ENCODE results near the gene SELENOO. TPM values are rescaled to one million over a fixed set of nuclear protein-coding genes. Genes with fewer than 3 reads are reported as not detected.

SELENOO gene
- total RNA-seq, 1 donor from 2014 or later: 39.0 TPM

- H3K4me1 Mint-ChIP-seq: peaks cover 4% of the 10 kb centered on the region
- H3K27me3 Mint-ChIP-seq: no peaks in the 10 kb centered on the region
- no peaks in the 10 kb centered on the region for H3K9me3 Mint-ChIP-seq
- ChIA-PET POLR2A (interaction anchor here (1.2 kb wide), 1 partner anchor 14 kb away, joined by 4 read pairs; no protein-coding TSS in a partner anchor), CTCF (no interaction called here)
- no peak overlapping the region for H3K4me3 Mint-ChIP-seq
- H3K27ac Mint-ChIP-seq: no peak overlapping the region
- H3K36me3 Mint-ChIP-seq (ENCODE audit: low read depth): peaks cover 59% of the 10 kb centered on the region
- ATAC-seq (ENCODE audit: low read depth) (no peak), DNase-seq (no peak)
- no peak for TF ChIP-seq CTCF (IDR thresholded peaks at IDR 0.05)
- intact Hi-C loops (cut with micrococcal nuclease): no loop called here
Measured at GRCh38 chr22:50232481-50233151, 31.8 kb downstream of the SELENOO start.

- no peak overlapping the region for H3K4me3 Mint-ChIP-seq
- POLR2A ChIA-PET: interaction anchor here (1.2 kb wide), 1 partner anchor 13 kb away, joined by 4 read pairs; no protein-coding TSS in a partner anchor
- CTCF ChIA-PET: no interaction called here
Measured at GRCh38 chr22:50233223-50233622, 32.4 kb downstream of the SELENOO start.

GRCh38 chr22:50236731-50237409 is 36.1 kb downstream of the SELENOO start:
- intact Hi-C loops (cut with micrococcal nuclease): loop anchor here (1.0 kb wide), 1 partner anchor 88 kb away; no protein-coding TSS in a partner anchor
- no peak for TF ChIP-seq CTCF (IDR thresholded peaks at IDR 0.05)
- DNase-seq (no peak), ATAC-seq (ENCODE audit: low read depth) (no peak)
- ChIA-PET CTCF (interaction anchor here (1.4 kb wide), 1 partner anchor 88 kb away, joined by 5 read pairs; no protein-coding TSS in a partner anchor), POLR2A (interaction anchor here (0.8 to 1.1 kb wide), 2 partner anchors 46 to 271 kb away, joined by 3 to 4 read pairs; partner anchors contain the start of genes LMF2 and NCAPH2)
- Mint-ChIP-seq H3K27ac (no peak overlapping the region), H3K9me3 (no peaks in the 10 kb centered on the region), H3K36me3 (ENCODE audit: low read depth) (peaks cover 59% of the 10 kb centered on the region), H3K4me3 (no peak overlapping the region), H3K27me3 (no peaks in the 10 kb centered on the region), H3K4me1 (peaks cover 13% of the 10 kb centered on the region)

More at GRCh38 chr22:50233223-50233622, 32.4 kb downstream of the SELENOO start:
- peaks cover 4% of the 10 kb centered on the region for H3K4me1 Mint-ChIP-seq
- DNase-seq: no peak
- ATAC-seq (ENCODE audit: low read depth): no peak
- H3K9me3 Mint-ChIP-seq: no peaks in the 10 kb centered on the region
- no peak for TF ChIP-seq CTCF (IDR thresholded peaks at IDR 0.05)
- H3K27ac Mint-ChIP-seq: no peak overlapping the region
- intact Hi-C loops (cut with micrococcal nuclease): no loop called here
- no peaks in the 10 kb centered on the region for H3K27me3 Mint-ChIP-seq
- peaks cover 63% of the 10 kb centered on the region for H3K36me3 Mint-ChIP-seq (ENCODE audit: low read depth)

- Mint-ChIP-seq H3K27ac (no peak overlapping the region), H3K27me3 (no peaks in the 10 kb centered on the region), H3K4me3 (no peak overlapping the region), H3K9me3 (no peaks in the 10 kb centered on the region), H3K36me3 (ENCODE audit: low read depth) (peaks cover 44% of the 10 kb centered on the region), H3K4me1 (peaks cover 29% of the 10 kb centered on the region)
- no peak for DNase-seq
- ATAC-seq (ENCODE audit: low read depth): no peak
- no peak for TF ChIP-seq CTCF (IDR thresholded peaks at IDR 0.05)
- POLR2A ChIA-PET: interaction anchor here (0.8 kb wide), 1 partner anchor 314 kb away, joined by 3 read pairs; no protein-coding TSS in a partner anchor
- intact Hi-C loops (cut with micrococcal nuclease): no loop called here
- CTCF ChIA-PET: interaction anchor here (1.6 kb wide), 1 partner anchor 103 kb away, joined by 4 read pairs; no protein-coding TSS in a partner anchor
Measured at GRCh38 chr22:50238755-50239154, 37.9 kb downstream of the SELENOO start.

All from activated B cell treated with CpG ODN at 0.5 μM for 24 hours (primary cell).